Gastroesophageal sphincter (tissue), 3 donors: ENCODE results near the gene DDX54.

Experiments used
- CTCF ChIP-seq, 4 experiments: fragments of 200-600 bp in 2 of 4; fragments of 450-650 bp in 2 of 4; sonication (generic) in 1 of 4; IDR thresholded peaks; one replicate each; pipeline ENCODE4 v1.5.1; 2017 to 2019; ENCODE audit warnings: antibody characterized with exemption in 4 of 4, mild to moderate bottlenecking in 2 of 4, moderate library complexity in 2 of 4
- EP300 ChIP-seq: sonication (generic); formaldehyde crosslinking; IDR thresholded peaks from one replicate; pipeline ENCODE4 v1.6.1; 2017; ENCODE audit warnings: antibody characterized with exemption, mild to moderate bottlenecking
- POLR2A ChIP-seq, 2 donors: fragments of 450-650 bp; IDR thresholded peaks; one replicate each; pipeline ENCODE4 v1.6.1; 2017; ENCODE audit warnings: antibody characterized with exemption in 2 of 2, mild to moderate bottlenecking in 2 of 2, moderate library complexity in 1 of 2
- POLR2AphosphoS5 ChIP-seq: sonication (generic); formaldehyde crosslinking; IDR thresholded peaks from one replicate; pipeline ENCODE4 v1.6.1; 2017; ENCODE audit warnings: antibody characterized with exemption

- TF ChIP-seq CTCF (IDR thresholded peaks at IDR 0.05) (no peak), POLR2A (IDR thresholded peaks at IDR 0.05) (no peak), POLR2AphosphoS5 (no peak), EP300 (no peak)
Measured at GRCh38 chr12:113114447-113115178, 70.7 kb downstream of the DDX54 start.
